Omental fat pad (tissue), 4 donors: ENCODE results near the gene AIDA. TPM values are rescaled to one million over a fixed set of nuclear protein-coding genes. Genes with fewer than 3 reads are reported as not detected.

ENCODE experiments used
- ATAC-seq: fragments of 150-250 bp; one replicate; pipeline ENCODE4 v1.9.1; 2016; ENCODE audit warnings: mild to moderate bottlenecking, moderate library complexity; ENCODE audit not compliant: low FRiP score
- DNase-seq: peaks from one replicate; pipeline ENCODE4 v3.0.0-alpha.2; 2019; ENCODE audit warnings: low spot score
- CTCF ChIP-seq, 3 donors: fragments of 450-650 bp; IDR thresholded peaks; one replicate each; pipeline ENCODE4 v1.5.1; 2016 to 2017; ENCODE audit warnings: antibody characterized with exemption in 3 of 3, mild to moderate bottlenecking in 3 of 3, moderate library complexity in 2 of 3
- total RNA-seq, 4 donors: library from RNA; depleted of rRNA; stranded (reverse); fragments of >200 nt; gene quantifications; one replicate each; pipeline ENCODE4 v1.1.0, GENCODE V29; 2016

The AIDA gene
- total RNA-seq, 4 donors from 2014 or later: 66.7 to 117 (median 88.4) TPM

- ATAC-seq: no peak
Observed at GRCh38 chr1:222631611-222632208, 80.6 kb downstream of the AIDA start.

GRCh38 chr1:222629921-222630535, 82.3 kb downstream of the AIDA start:
- DNase-seq (no peak), ATAC-seq (no peak)
- no peak for TF ChIP-seq CTCF (IDR thresholded peaks at IDR 0.05)

More at GRCh38 chr1:222631611-222632208, 80.6 kb downstream of the AIDA start:
- DNase-seq: no peak
- no peak for TF ChIP-seq CTCF (IDR thresholded peaks at IDR 0.05)

- no peak for TF ChIP-seq CTCF (IDR thresholded peaks at IDR 0.05)
- DNase-seq: no peak
Observed at GRCh38 chr1:222627232-222627631, 85.1 kb downstream of the AIDA start.

GRCh38 chr1:222624214-222624613, 88.1 kb downstream of the AIDA start:
- no peak for DNase-seq
- no peak for TF ChIP-seq CTCF (IDR thresholded peaks at IDR 0.05)
- ATAC-seq: no peak

More at GRCh38 chr1:222627232-222627631, 85.1 kb downstream of the AIDA start:
- ATAC-seq: no peak

GRCh38 chr1:222623458-222623857, 88.8 kb downstream of the AIDA start:
- ATAC-seq: no peak
- DNase-seq: no peak
- no peak for TF ChIP-seq CTCF (IDR thresholded peaks at IDR 0.05)

GRCh38 chr1:222622765-222623164, 89.5 kb downstream of the AIDA start:
- DNase-seq: no peak
- TF ChIP-seq CTCF (IDR thresholded peaks at IDR 0.05): no peak
- ATAC-seq: no peak

GRCh38 chr1:222620566-222620965, 91.7 kb downstream of the AIDA start:
- TF ChIP-seq CTCF (IDR thresholded peaks at IDR 0.05): no peak
- DNase-seq: no peak
- ATAC-seq: no peak
